B cell (primary cell): ENCODE results near the gene CIBAR2. TPM values are rescaled to one million over a fixed set of nuclear protein-coding genes. Genes with fewer than 3 reads are reported as not detected.
A peak's percentile ranks its signal among the peaks of the same experiment; 100 is the strongest.

Experiments used
- ATAC-seq: fragments of 200-7000 bp; cut with Tn5 transposase; one replicate; pipeline ENCODE4 v1.10.0; 2021; ENCODE audit warnings: low read depth, mild to moderate bottlenecking, moderate number of reproducible peaks, moderate library complexity
- CTCF ChIA-PET: fragments of 350-600 bp; sonication (Branson Sonifier 250); formaldehyde crosslinking; loops from one replicate; lab custom pipeline; 2021; ENCODE audit warnings: antibody characterized with exemption, inconsistent platforms; lab: Charles Lee
- POLR2A ChIA-PET: fragments of 350-600 bp; sonication (Branson Sonifier 250); formaldehyde crosslinking; loops from one replicate; lab custom pipeline; 2021; ENCODE audit warnings: antibody characterized with exemption; lab: Charles Lee
- DNase-seq: peaks from one replicate; pipeline ENCODE4 v3.0.0; 2013
- H2AFZ ChIP-seq: 2 replicates; pipeline ENCODE4 v1.6.1; 2012; ENCODE audit warnings: mild to moderate bottlenecking, low read depth, low read length; ENCODE audit not compliant: insufficient read depth, poor library complexity, severe bottlenecking
- H3K27ac ChIP-seq, 2 donors: 1 replicate in 1 of 2; 2 replicates in 1 of 2; pipeline ENCODE4 v1.5.1; 2012 to 2013; ENCODE audit warnings: low read length in 2 of 2, mild to moderate bottlenecking in 2 of 2, moderate library complexity in 1 of 2
- H3K27me3 ChIP-seq, 4 experiments: fragments of 200-600 bp in 1 of 4; sonication (generic) in 1 of 4; replicated peaks in 1 of 4; 1 replicate in 2 of 4; 2 replicates in 2 of 4; pipeline versions ENCODE4 v1.6.1 to v1.7.0; 2013 to 2016; ENCODE audit warnings: low read length in 3 of 4, mild to moderate bottlenecking in 2 of 4, mixed read lengths in 1 of 4, moderate library complexity in 1 of 4; ENCODE audit not compliant: insufficient read depth in 4 of 4, control insufficient read depth in 3 of 4; ENCODE audit errors: control extremely low read depth in 1 of 4
- H3K36me3 ChIP-seq, 2 experiments: replicated peaks in 1 of 2; 1 replicate in 1 of 2; 2 replicates in 1 of 2; pipeline versions ENCODE4 v1.6.1 to v1.7.1; 2013; ENCODE audit warnings: low read length in 1 of 2; ENCODE audit not compliant: insufficient read depth in 2 of 2, control insufficient read depth in 1 of 2; ENCODE audit errors: control extremely low read depth in 1 of 2, extremely low read depth in 1 of 2
- H3K4me1 ChIP-seq, 2 donors: fragments of 200-600 bp in 1 of 2; sonication (generic) in 1 of 2; 1 replicate in 1 of 2; 2 replicates in 1 of 2; pipeline versions ENCODE4 v1.5.1 to v1.6.1; 2013 to 2017; ENCODE audit warnings: low read length in 2 of 2; ENCODE audit not compliant: control insufficient read depth in 2 of 2, insufficient read depth in 2 of 2
- H3K4me2 ChIP-seq: replicated peaks from 2 replicates; pipeline ENCODE3; 2012; ENCODE audit warnings: mild to moderate bottlenecking, low read depth, low read length; ENCODE audit not compliant: poor library complexity, severe bottlenecking
- H3K4me3 ChIP-seq, 5 experiments: fragments of 200-600 bp in 1 of 5; sonication (generic) in 1 of 5; 1 replicate in 3 of 5; 2 replicates in 2 of 5; pipeline versions ENCODE4 v1.5.1 to v1.7.0; 2011 to 2016; ENCODE audit warnings: low read length in 4 of 5, mild to moderate bottlenecking in 4 of 5, low read depth in 2 of 5, control low read depth in 1 of 5, moderate library complexity in 1 of 5; ENCODE audit not compliant: insufficient read depth in 1 of 5; ENCODE audit errors: control extremely low read depth in 1 of 5, extremely low read depth in 1 of 5
- H3K79me2 ChIP-seq: fragments of 200-600 bp; sonication (generic); one replicate; pipeline ENCODE4 v1.6.0; 2016; ENCODE audit warnings: low read length; ENCODE audit not compliant: control insufficient read depth, insufficient read depth
- H3K9ac ChIP-seq: fragments of 200-600 bp; sonication (generic); 2 replicates; pipeline ENCODE4 v1.6.1; 2017; ENCODE audit warnings: mild to moderate bottlenecking, low read length, moderate library complexity
- H3K9me3 ChIP-seq, 3 donors: one replicate each; pipeline versions ENCODE4 v1.6.1 to v1.7.1; 2013; ENCODE audit warnings: low read length in 2 of 3; ENCODE audit not compliant: control insufficient read depth in 2 of 3, insufficient read depth in 1 of 3; ENCODE audit errors: control extremely low read depth in 1 of 3
- H4K20me1 ChIP-seq: 2 replicates; pipeline ENCODE4 v1.6.0; 2012; ENCODE audit warnings: mild to moderate bottlenecking, low read length; ENCODE audit not compliant: insufficient read depth, control insufficient read depth, poor library complexity, severe bottlenecking
- H3K27ac Mint-ChIP-seq: one replicate; pipeline ENCODE4 v1.8.0; 2021; ENCODE audit warnings: mixed read lengths
- H3K27me3 Mint-ChIP-seq: one replicate; pipeline ENCODE4 v1.8.0; 2021; ENCODE audit warnings: mixed read lengths
- H3K4me1 Mint-ChIP-seq: one replicate; pipeline ENCODE4 v1.8.0; 2021; ENCODE audit warnings: mixed read lengths
- H3K4me3 Mint-ChIP-seq: one replicate; pipeline ENCODE4 v1.8.0; 2021; ENCODE audit warnings: mixed read lengths
- H3K9me3 Mint-ChIP-seq: one replicate; pipeline ENCODE4 v1.8.0; 2022; ENCODE audit warnings: mixed read lengths; ENCODE audit not compliant: insufficient read depth
- EZH2 ChIP-seq: IDR thresholded peaks from 2 replicates; pipeline ENCODE4 v1.6.1; 2012; ENCODE audit warnings: borderline replicate concordance, low read depth, mild to moderate bottlenecking, moderate library complexity, low read length; ENCODE audit not compliant: insufficient read depth, poor library complexity, severe bottlenecking
- WGBS: methylation state at CpG from one replicate; pipeline ENCODE4 v1.1.5; 2013; ENCODE audit warnings: missing lambda C conversion rate; ENCODE audit not compliant: insufficient coverage; 5-methylcytosine and 5-hydroxymethylcytosine counted together
- intact Hi-C: fragments of 100-400 bp; cut with micrococcal nuclease; formaldehyde crosslinking; loops from one replicate; pipeline ENCODE4 v1.10.0; 2022
- polyA plus RNA-seq: library from polyadenylated mRNA; depleted of rRNA; stranded (reverse); fragments of >200 nt; gene quantifications from 2 replicates; pipeline ENCODE4 v1.2.3, GENCODE V29; 2012
- total RNA-seq, 2 donors: library from RNA; stranded (reverse); fragments of 120-200 nt in 1 of 2; gene quantifications; 1 replicate in 1 of 2; 2 replicates in 1 of 2; pipeline versions ENCODE4 v1.2.3 to v1.2.4, GENCODE V29; 2013 to 2022
- TF ChIP-seq, protein P1 (sequence below): fragments of 200-600 bp; IDR thresholded peaks from one replicate; pipeline ENCODE4 v1.8.0; 2022; ENCODE audit warnings: antibody characterized with exemption, mild to moderate bottlenecking

The CIBAR2 gene
- total and polyA plus RNA-seq, 2 donors (not counting 1 experiment from before 2014, with no cell fraction given), result not detected

DNA sequence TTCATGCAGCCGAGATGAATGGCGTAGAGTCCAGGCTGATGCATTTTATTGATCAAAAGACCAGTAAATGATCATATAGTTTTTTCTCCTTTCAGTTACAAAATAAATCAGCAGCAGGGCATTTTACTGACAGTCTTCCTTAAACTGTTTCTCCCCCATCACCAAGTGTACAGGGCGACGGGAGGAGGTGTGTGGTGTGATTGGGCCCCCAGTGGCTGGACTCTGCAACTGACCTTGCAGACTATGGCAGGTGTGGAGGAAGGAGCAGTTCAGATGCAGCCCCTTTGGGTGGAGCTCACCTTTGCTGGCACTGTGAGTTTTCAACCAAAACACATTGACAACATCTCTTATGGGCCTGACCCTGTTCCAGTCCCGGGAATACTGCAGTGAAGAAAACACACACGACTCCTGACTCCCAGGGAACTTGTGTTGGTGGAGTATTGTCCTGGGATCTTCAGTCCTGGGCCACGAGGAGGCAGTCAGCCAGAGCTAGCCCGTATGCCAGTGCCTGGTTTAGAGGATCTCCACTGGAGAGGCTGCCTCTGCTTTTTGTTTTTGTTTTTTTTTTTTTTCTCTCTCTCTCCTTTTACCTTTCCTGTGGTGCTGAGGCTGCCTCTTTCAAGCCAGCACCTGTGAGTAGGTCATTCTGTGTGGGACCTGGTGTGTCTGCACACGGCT, 54.9 kb downstream of the CIBAR2 start:
- Histone ChIP-seq H3K36me3 (no peaks in the 10 kb centered on the region), H4K20me1 (no peaks in the 10 kb centered on the region), H3K27me3 (peaks cover 0 to 2% (median 0%) of the 10 kb centered on the region in 4 experiments), H3K79me2 (no peaks in the 10 kb centered on the region), H2AFZ (no peak overlapping the region), H3K4me3 (no peak overlapping the region), H3K4me1 (peaks cover 46 to 48% of the 10 kb centered on the region in 2 donors), H3K4me2 (peak overlapping the region; percentile 49), H3K9me3 (no peaks in the 10 kb centered on the region), H3K27ac (no peak overlapping the region), H3K9ac (no peak overlapping the region)
- Mint-ChIP-seq H3K4me3 (peak overlapping the region; percentile 34), H3K27me3 (peaks cover 15% of the 10 kb centered on the region), H3K4me1 (peaks cover 42% of the 10 kb centered on the region), H3K9me3 (no peaks in the 10 kb centered on the region), H3K27ac (no peak overlapping the region)
- CTCF ChIA-PET, result interaction anchor here (0.6 to 1.3 kb wide), 2 partner anchors 29 to 86 kb away, joined by 3 to 4 read pairs; no protein-coding TSS in a partner anchor
- no CpG with 5 or more reads among the region's 9 CpGs for WGBS
- ATAC-seq (no peak), DNase-seq (no peak)
- TF ChIP-seq, protein P1, sequence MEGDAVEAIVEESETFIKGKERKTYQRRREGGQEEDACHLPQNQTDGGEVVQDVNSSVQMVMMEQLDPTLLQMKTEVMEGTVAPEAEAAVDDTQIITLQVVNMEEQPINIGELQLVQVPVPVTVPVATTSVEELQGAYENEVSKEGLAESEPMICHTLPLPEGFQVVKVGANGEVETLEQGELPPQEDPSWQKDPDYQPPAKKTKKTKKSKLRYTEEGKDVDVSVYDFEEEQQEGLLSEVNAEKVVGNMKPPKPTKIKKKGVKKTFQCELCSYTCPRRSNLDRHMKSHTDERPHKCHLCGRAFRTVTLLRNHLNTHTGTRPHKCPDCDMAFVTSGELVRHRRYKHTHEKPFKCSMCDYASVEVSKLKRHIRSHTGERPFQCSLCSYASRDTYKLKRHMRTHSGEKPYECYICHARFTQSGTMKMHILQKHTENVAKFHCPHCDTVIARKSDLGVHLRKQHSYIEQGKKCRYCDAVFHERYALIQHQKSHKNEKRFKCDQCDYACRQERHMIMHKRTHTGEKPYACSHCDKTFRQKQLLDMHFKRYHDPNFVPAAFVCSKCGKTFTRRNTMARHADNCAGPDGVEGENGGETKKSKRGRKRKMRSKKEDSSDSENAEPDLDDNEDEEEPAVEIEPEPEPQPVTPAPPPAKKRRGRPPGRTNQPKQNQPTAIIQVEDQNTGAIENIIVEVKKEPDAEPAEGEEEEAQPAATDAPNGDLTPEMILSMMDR, result no peak
- POLR2A ChIA-PET, result no interaction called here
- intact Hi-C loops, result no loop called here

DNA sequence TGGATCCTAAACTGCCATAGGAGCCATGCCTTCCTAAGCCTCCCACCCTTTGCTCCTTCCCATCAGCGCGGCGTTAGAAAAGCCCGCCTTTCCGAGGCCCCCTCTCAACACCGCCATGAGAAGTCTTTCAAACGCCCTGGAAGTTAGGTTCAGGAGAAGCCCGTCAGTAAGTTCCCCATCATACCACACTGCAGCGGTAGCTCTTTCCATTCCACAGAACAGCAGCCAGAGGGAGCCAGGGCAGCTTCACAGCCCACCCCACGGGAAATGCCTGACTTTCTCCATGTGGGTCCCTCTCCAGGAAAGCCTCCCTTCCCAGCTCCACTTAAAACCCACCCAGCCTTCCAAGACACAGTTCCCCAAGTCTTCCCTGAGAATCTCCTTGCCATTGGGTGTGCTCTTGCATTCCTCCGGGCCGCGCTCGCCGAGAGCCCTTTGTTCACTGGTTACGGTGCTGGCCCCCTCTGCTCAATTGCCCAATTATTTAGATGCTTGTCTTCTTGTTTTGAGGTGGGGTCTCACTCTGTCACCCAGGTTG, 56.0 kb downstream of the CIBAR2 start:
- no peak for ATAC-seq
- POLR2A ChIA-PET, result no interaction called here
- Histone ChIP-seq H4K20me1 (no peaks in the 10 kb centered on the region), H3K4me3 (peak overlapping the region in 3 of 5 experiments; percentile 20 to 38 (median 28)), H3K27me3 (peaks cover 0 to 2% (median 0%) of the 10 kb centered on the region in 4 experiments), H3K79me2 (no peaks in the 10 kb centered on the region), H2AFZ (peak overlapping the region; percentile 68), H3K9ac (peak overlapping the region; percentile 27), H3K4me2 (peak overlapping the region; percentile 69), H3K27ac (peak overlapping the region in 1 of 2 donors; percentile 59), H3K4me1 (peaks cover 39 to 41% of the 10 kb centered on the region in 2 donors), H3K9me3 (no peaks in the 10 kb centered on the region), H3K36me3 (no peaks in the 10 kb centered on the region)
- Mint-ChIP-seq H3K9me3 (no peaks in the 10 kb centered on the region), H3K4me1 (peaks cover 38% of the 10 kb centered on the region), H3K4me3 (peak overlapping the region; percentile 83), H3K27me3 (peaks cover 12% of the 10 kb centered on the region), H3K27ac (peak overlapping the region; percentile 83)
- WGBS, result 58% methylated on average over 15 of the region's 16 CpGs
- peak; percentile 33 for DNase-seq
- CTCF ChIA-PET, result interaction anchor here (0.6 to 1.6 kb wide), 5 partner anchors 26 to 85 kb away, joined by 4 to 11 read pairs (median 4); no protein-coding TSS in a partner anchor
- intact Hi-C loops, result loop anchor here (1.0 kb wide), 1 partner anchor 30 kb away; no protein-coding TSS in a partner anchor
- TF ChIP-seq, protein P1, result no peak
- no peak for TF ChIP-seq EZH2
